Tibial artery (tissue), 4 donors: ENCODE measurements around the gene FCSK.

Experiments used
- DNase-seq, 2 donors: peaks; one replicate each; pipeline ENCODE4 v3.0.0-alpha.2; 2019
- H3K27ac ChIP-seq, 2 donors: fragments of 200-600 bp; sonication (generic) in 1 of 2; 1 replicate in 1 of 2; 2 replicates in 1 of 2; pipeline ENCODE4 v1.5.1; 2018 to 2019; ENCODE audit warnings: mild to moderate bottlenecking in 1 of 2
- H3K27me3 ChIP-seq, 2 donors: fragments of 200-600 bp; sonication (generic) in 1 of 2; one replicate each; pipeline versions ENCODE4 v1.5.1 to v1.6.0; 2016 to 2019
- H3K36me3 ChIP-seq, 3 donors: fragments of 200-600 bp; sonication (generic) in 2 of 3; one replicate each; pipeline ENCODE4 v1.5.1; 2016 to 2019; ENCODE audit warnings: mild to moderate bottlenecking in 2 of 3
- H3K4me1 ChIP-seq, 4 donors: fragments of 200-600 bp; sonication (generic) in 2 of 4; 1 replicate in 3 of 4; 2 replicates in 1 of 4; pipeline ENCODE4 v1.5.1; 2016 to 2019
- H3K4me3 ChIP-seq, 2 donors: fragments of 200-600 bp; sonication (generic) in 1 of 2; 1 replicate in 1 of 2; 2 replicates in 1 of 2; pipeline ENCODE4 v1.5.1; 2018 to 2019; ENCODE audit warnings: mild to moderate bottlenecking in 2 of 2
- H3K9me3 ChIP-seq, 3 donors: fragments of 200-600 bp; sonication (generic) in 1 of 3; one replicate each; pipeline ENCODE4 v1.5.1; 2016 to 2019
- CTCF ChIP-seq, 2 experiments: fragments of 200-600 bp in 1 of 2; fragments of 450-650 bp in 1 of 2; IDR thresholded peaks; one replicate each; pipeline ENCODE4 v1.5.1; 2017 to 2019; ENCODE audit warnings: antibody characterized with exemption in 2 of 2, mild to moderate bottlenecking in 1 of 2, moderate library complexity in 1 of 2
- intact Hi-C: fragments of 100-400 bp; cut with DNase I; formaldehyde crosslinking; loops from one replicate; pipeline ENCODE4 v1.15.0; 2023; ENCODE audit warnings: low total_unique reads

FCSK gene

GRCh38 chr16:70476272-70477020 is 22.1 kb downstream of the FCSK start:
- Histone ChIP-seq H3K36me3 (peaks cover 27 to 100% (median 80%) of the 10 kb centered on the region in 3 donors), H3K4me3 (no peak overlapping the region), H3K27ac (peak overlapping the region in 1 of 2 donors; percentile 0), H3K27me3 (no peaks in the 10 kb centered on the region), H3K9me3 (no peaks in the 10 kb centered on the region), H3K4me1 (peaks cover 0 to 9% (median 3%) of the 10 kb centered on the region in 4 donors)
- intact Hi-C loops = no loop called here
- no peak for DNase-seq
- no peak for TF ChIP-seq CTCF (IDR thresholded peaks at IDR 0.05)

GRCh38 chr16:70478169-70478568 is 23.8 kb downstream of the FCSK start:
- Histone ChIP-seq H3K27ac (no peak overlapping the region), H3K4me1 (peaks cover 0 to 15% (median 3%) of the 10 kb centered on the region in 4 donors), H3K4me3 (no peak overlapping the region), H3K27me3 (no peaks in the 10 kb centered on the region), H3K36me3 (peaks cover 27 to 98% (median 72%) of the 10 kb centered on the region in 3 donors), H3K9me3 (no peaks in the 10 kb centered on the region)
- no peak for TF ChIP-seq CTCF (IDR thresholded peaks at IDR 0.05)
- intact Hi-C loops = no loop called here
- DNase-seq = no peak

- TF ChIP-seq CTCF (IDR thresholded peaks at IDR 0.05) = no peak
- peaks cover 0 to 15% (median 3%) of the 10 kb centered on the region in 4 donors for H3K4me1 ChIP-seq
- intact Hi-C loops = no loop called here
- H3K27ac ChIP-seq = no peak overlapping the region
- peaks cover 27 to 98% (median 72%) of the 10 kb centered on the region in 3 donors for H3K36me3 ChIP-seq
- H3K9me3 ChIP-seq = no peaks in the 10 kb centered on the region
- H3K4me3 ChIP-seq = no peak overlapping the region
- peak in 1 of 2 donors; percentile 31 for DNase-seq
- H3K27me3 ChIP-seq = no peaks in the 10 kb centered on the region
Measured at GRCh38 chr16:70478912-70479341, 24.5 kb downstream of the FCSK start.

GRCh38 chr16:70480127-70481105 is 26.0 kb downstream of the FCSK start:
- peaks cover 21 to 98% (median 63%) of the 10 kb centered on the region in 3 donors for H3K36me3 ChIP-seq
- intact Hi-C loops = no loop called here
- no peak for DNase-seq
- H3K9me3 ChIP-seq = no peaks in the 10 kb centered on the region
- no peak overlapping the region for H3K27ac ChIP-seq
- H3K4me1 ChIP-seq = peaks cover 0 to 15% (median 3%) of the 10 kb centered on the region in 4 donors
- TF ChIP-seq CTCF (IDR thresholded peaks at IDR 0.05) = no peak
- H3K4me3 ChIP-seq = no peak overlapping the region
- no peaks in the 10 kb centered on the region for H3K27me3 ChIP-seq

- DNase-seq = no peak
- Histone ChIP-seq H3K36me3 (peaks cover 16 to 98% (median 63%) of the 10 kb centered on the region in 3 donors), H3K4me1 (peaks cover 0 to 7% (median 0%) of the 10 kb centered on the region in 4 donors), H3K9me3 (no peaks in the 10 kb centered on the region), H3K27me3 (no peaks in the 10 kb centered on the region), H3K27ac (peak overlapping the region in 1 of 2 donors; percentile 16), H3K4me3 (no peak overlapping the region)
- intact Hi-C loops = no loop called here
- no peak for TF ChIP-seq CTCF (IDR thresholded peaks at IDR 0.05)
Measured at GRCh38 chr16:70481929-70482536, 27.6 kb downstream of the FCSK start.
